DMS53 (cell line): Measurements from ENCODE around the gene PIM3.
"Not testable (repeated sequence)": the region's sequence is repeated elsewhere in the genome, so short reads cannot be mapped to it uniquely, and the experiment has no call there.

Source experiments
- DNase-seq: peaks from one replicate; lab custom pipeline; 2025; lab: John Stamatoyannopoulos, UW

PIM3 gene

GRCh38 chr22:49943405-49943765 is 17.2 kb upstream of the PIM3 start:
- no peak for DNase-seq

GRCh38 chr22:49943771-49944398 is 16.7 kb upstream of the PIM3 start:
- no peak for DNase-seq

GRCh38 chr22:49944399-49944891 is 16.1 kb upstream of the PIM3 start:
- DNase-seq: no peak

GRCh38 chr22:49945042-49945794 is 15.4 kb upstream of the PIM3 start:
- not testable (repeated sequence) for DNase-seq

- peak; percentile 76 for DNase-seq
These were observed 13.8 kb upstream of the PIM3 start for GRCh38 chr22:49946612-49947295.

GRCh38 chr22:49947296-49947622 is 13.3 kb upstream of the PIM3 start:
- no peak for DNase-seq

GRCh38 chr22:49948116-49948957 is 12.2 kb upstream of the PIM3 start:
- DNase-seq: peak; percentile 67

GRCh38 chr22:49948958-49949913 is 11.3 kb upstream of the PIM3 start:
- DNase-seq: peak; percentile 92

GRCh38 chr22:49949914-49950292 is 10.7 kb upstream of the PIM3 start:
- no peak for DNase-seq

GRCh38 chr22:49950396-49950994 is 10.1 kb upstream of the PIM3 start:
- peak; percentile 71 for DNase-seq

- DNase-seq: peak; percentile 98
These were observed 9.4 kb upstream of the PIM3 start for GRCh38 chr22:49951000-49951677.

GRCh38 chr22:49951678-49951985 is 8.9 kb upstream of the PIM3 start:
- DNase-seq: peak; percentile 71

GRCh38 chr22:49951986-49952896 is 8.3 kb upstream of the PIM3 start:
- DNase-seq: peak; percentile 58

GRCh38 chr22:49953027-49953679 is 7.4 kb upstream of the PIM3 start:
- peak; percentile 96 for DNase-seq

GRCh38 chr22:49953680-49954344 is 6.8 kb upstream of the PIM3 start:
- DNase-seq: peak; percentile 69

GRCh38 chr22:49954354-49954753 is 6.2 kb upstream of the PIM3 start:
- DNase-seq: peak; percentile 90

- DNase-seq: no peak
These were observed 5.5 kb upstream of the PIM3 start for GRCh38 chr22:49954991-49955580.
